Dermis microvascular lymphatic vessel endothelial cell (primary cell): ENCODE data around the gene GOT1. TPM values are rescaled to one million over a fixed set of nuclear protein-coding genes. Genes with fewer than 3 reads are reported as not detected.
A peak's percentile ranks its signal among the peaks of the same experiment; 100 is the strongest.

Experiments used
- DNase-seq, 2 donors: peaks; one replicate each; pipeline versions ENCODE4 v3.0.0 to v3.0.0-alpha.2; 2010; ENCODE audit warnings: low read depth in 2 of 2
- total RNA-seq: library from RNA; depleted of rRNA; stranded (reverse); fragments of >200 nt; gene quantifications from 2 replicates; pipeline ENCODE4 v1.2.1, GENCODE V29; 2014

GOT1 gene
- 22.3 and 23.4 TPM in 2 replicates for total RNA-seq

- DNase-seq, result peak; percentile 98 to 99
Observed at GRCh38 chr10:99430451-99431189, at the start of gene GOT1. Gene GOT1, minus strand, starts transcription at chr10:99430624. Its CDS starts 59 bp downstream, at chr10:99430565.

GRCh38 chr10:99470327-99470726 lies 39.9 kb upstream of the GOT1 start:
- no peak for DNase-seq

GRCh38 chr10:99467236-99467999 lies 37.0 kb upstream of the GOT1 start:
- peak; percentile 17 to 97 for DNase-seq

GRCh38 chr10:99466632-99467223 lies 36.3 kb upstream of the GOT1 start:
- DNase-seq, result peak; percentile 18 to 94

GRCh38 chr10:99461230-99461629 lies 30.8 kb upstream of the GOT1 start:
- peak in 1 of 2 donors; percentile 30 for DNase-seq

GRCh38 chr10:99460070-99460469 lies 29.6 kb upstream of the GOT1 start:
- no peak for DNase-seq

- DNase-seq, result no peak
Observed at GRCh38 chr10:99459217-99459616, 28.8 kb upstream of the GOT1 start.

- DNase-seq, result no peak
Observed at GRCh38 chr10:99457813-99458212, 27.4 kb upstream of the GOT1 start.

- DNase-seq, result no peak
Observed at GRCh38 chr10:99456931-99457288, 26.5 kb upstream of the GOT1 start.

- no peak for DNase-seq
Observed at GRCh38 chr10:99456207-99456930, 25.9 kb upstream of the GOT1 start.

GRCh38 chr10:99451981-99452380 lies 21.6 kb upstream of the GOT1 start:
- no peak for DNase-seq

GRCh38 chr10:99451499-99451788 lies 21.0 kb upstream of the GOT1 start:
- no peak for DNase-seq

GRCh38 chr10:99450624-99451498 lies 20.4 kb upstream of the GOT1 start:
- DNase-seq, result no peak

GRCh38 chr10:99450156-99450555 lies 19.7 kb upstream of the GOT1 start:
- DNase-seq, result no peak

GRCh38 chr10:99449023-99449422 lies 18.6 kb upstream of the GOT1 start:
- no peak for DNase-seq

- DNase-seq, result no peak
Observed at GRCh38 chr10:99444383-99445045, 14.1 kb upstream of the GOT1 start.

GRCh38 chr10:99443500-99443899 lies 13.1 kb upstream of the GOT1 start:
- DNase-seq, result no peak

GRCh38 chr10:99442394-99442793 lies 12.0 kb upstream of the GOT1 start:
- DNase-seq, result no peak

GRCh38 chr10:99438890-99439289 lies 8.5 kb upstream of the GOT1 start:
- DNase-seq, result no peak

- peak; percentile 30 to 63 for DNase-seq
Observed at GRCh38 chr10:99435986-99436638, 5.7 kb upstream of the GOT1 start.
